GM10248 (cell line): ENCODE data around the gene MICAL3.

Experiments
- CTCF ChIA-PET: fragments of 300-600 bp; sonication (Branson Sonifier 250); formaldehyde crosslinking; extraction: SDS; loops from one replicate; lab custom pipeline; 2021; ENCODE audit warnings: antibody characterized with exemption; lab: Yijun Ruan, JAX
- POLR2A ChIA-PET: fragments of 350-650 bp; sonication (Branson Sonifier 250); formaldehyde crosslinking; extraction: SDS; loops from one replicate; lab custom pipeline; 2020; ENCODE audit warnings: antibody characterized with exemption; lab: Yijun Ruan, JAX
- DNase-seq: peaks from one replicate; pipeline ENCODE4 v3.0.0; 2012; ENCODE audit errors: extremely low spot score
- TF ChIP-seq, protein P1 (sequence below): IDR thresholded peaks from 2 replicates; pipeline ENCODE4 v1.5.1; 2012; ENCODE audit warnings: mild to moderate bottlenecking, low read depth; ENCODE audit errors: extremely low read depth, missing control alignments, control extremely low read depth

MICAL3 gene

DNA sequence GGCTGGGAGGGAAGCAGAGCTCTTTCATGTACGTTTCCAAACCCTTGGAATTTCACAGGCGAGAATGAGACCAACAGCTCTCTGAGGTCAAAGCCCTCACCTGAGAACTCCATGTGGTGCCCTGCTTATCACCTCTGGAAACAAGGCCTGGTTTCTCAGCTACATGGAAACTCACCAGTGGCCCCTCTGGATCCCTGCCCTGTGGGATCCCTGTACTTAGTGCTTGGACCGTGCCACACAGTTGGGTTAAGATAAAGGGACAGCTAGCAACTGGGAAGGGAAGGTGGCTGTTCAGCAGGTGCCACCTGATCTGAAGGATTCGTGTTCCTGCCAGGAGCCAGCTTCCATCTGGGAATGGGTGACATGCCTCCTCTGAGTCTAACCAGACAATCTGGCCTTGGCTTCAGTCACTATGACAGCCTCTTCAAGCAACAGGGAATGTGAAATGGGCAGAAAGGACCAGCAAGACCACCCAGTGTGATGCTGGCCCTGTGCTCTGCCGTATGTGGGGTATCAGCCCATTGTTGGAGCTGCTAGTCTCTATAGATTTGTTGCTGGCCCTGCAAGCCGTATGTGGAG, 195.8 kb downstream of the MICAL3 start:
- ChIA-PET CTCF (interaction anchor here (0.7 to 9.4 kb wide), 14 partner anchors 10 to 247 kb away, joined by 3 to 249 read pairs (median 3); partner anchors contain the start of genes MICAL3 and PEX26), POLR2A (interaction anchor here (0.7 kb wide), 1 partner anchor 275 kb away, joined by 10 read pairs; no protein-coding TSS in a partner anchor)
- TF ChIP-seq, protein P1, sequence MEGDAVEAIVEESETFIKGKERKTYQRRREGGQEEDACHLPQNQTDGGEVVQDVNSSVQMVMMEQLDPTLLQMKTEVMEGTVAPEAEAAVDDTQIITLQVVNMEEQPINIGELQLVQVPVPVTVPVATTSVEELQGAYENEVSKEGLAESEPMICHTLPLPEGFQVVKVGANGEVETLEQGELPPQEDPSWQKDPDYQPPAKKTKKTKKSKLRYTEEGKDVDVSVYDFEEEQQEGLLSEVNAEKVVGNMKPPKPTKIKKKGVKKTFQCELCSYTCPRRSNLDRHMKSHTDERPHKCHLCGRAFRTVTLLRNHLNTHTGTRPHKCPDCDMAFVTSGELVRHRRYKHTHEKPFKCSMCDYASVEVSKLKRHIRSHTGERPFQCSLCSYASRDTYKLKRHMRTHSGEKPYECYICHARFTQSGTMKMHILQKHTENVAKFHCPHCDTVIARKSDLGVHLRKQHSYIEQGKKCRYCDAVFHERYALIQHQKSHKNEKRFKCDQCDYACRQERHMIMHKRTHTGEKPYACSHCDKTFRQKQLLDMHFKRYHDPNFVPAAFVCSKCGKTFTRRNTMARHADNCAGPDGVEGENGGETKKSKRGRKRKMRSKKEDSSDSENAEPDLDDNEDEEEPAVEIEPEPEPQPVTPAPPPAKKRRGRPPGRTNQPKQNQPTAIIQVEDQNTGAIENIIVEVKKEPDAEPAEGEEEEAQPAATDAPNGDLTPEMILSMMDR: no peak
- no peak for DNase-seq

DNA sequence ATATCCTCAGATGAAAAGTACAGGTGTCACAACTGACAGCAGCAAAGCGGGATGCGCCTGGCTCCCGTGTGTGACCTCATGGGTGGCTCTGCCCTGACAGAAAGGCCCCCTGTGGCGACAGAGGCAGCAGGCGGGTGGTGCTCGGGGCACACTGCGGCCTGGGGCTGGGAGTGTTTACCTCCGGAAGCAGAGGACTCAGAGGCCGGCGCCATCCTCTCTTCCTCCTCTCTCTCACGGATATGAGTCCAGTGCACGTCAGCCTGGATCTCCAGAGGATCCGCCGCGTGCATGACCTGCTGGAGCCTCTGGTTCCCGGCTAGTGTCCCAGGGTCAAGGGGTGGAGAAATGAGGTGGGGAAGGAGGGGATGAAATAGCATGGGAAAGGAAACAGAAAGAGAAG, 196.9 kb downstream of the MICAL3 start:
- POLR2A ChIA-PET: no interaction called here
- TF ChIP-seq, protein P1: no peak
- DNase-seq: no peak
- CTCF ChIA-PET: interaction anchor here (1.0 to 9.4 kb wide), 3 partner anchors 65 to 248 kb away, joined by 3 to 249 read pairs (median 30); partner anchors contain the start of gene PEX26

DNA sequence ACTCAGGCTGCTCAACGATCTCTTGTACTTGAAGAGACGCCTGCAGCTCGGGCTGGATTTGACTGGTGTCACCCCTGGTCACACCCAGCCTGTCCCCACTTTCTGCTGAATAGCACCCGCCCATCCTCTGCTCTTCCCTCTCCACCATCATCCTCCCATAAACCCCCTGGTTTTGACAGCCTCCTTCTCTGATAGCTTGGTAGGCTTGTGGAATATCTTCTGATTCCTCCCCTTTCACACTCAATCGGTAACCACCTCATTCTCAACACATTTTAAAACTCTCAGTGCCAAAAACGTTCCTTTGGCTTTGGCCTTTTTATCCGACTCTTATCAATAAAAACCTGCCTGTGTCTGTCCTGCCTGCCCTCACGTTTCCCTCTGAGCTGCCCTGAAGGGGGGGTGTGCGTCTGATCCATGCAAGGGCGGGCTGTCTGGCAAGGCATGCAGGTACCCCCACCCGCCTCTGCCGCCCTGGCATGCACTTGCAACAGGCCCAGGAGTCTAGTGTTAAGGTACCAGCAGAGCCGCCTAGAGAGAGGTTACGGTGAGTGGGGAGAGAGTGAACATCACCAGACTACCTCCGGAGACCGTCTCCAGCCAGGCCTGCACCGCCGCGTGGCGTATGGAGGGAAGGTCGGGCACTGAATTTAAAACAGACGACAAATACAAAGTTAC, 198.3 kb downstream of the MICAL3 start:
- ChIA-PET POLR2A (no interaction called here), CTCF (interaction anchor here (1.0 to 1.2 kb wide), 2 partner anchors 9 to 250 kb away, joined by 3 read pairs; no protein-coding TSS in a partner anchor)
- no peak for DNase-seq
- TF ChIP-seq, protein P1: no peak

DNA sequence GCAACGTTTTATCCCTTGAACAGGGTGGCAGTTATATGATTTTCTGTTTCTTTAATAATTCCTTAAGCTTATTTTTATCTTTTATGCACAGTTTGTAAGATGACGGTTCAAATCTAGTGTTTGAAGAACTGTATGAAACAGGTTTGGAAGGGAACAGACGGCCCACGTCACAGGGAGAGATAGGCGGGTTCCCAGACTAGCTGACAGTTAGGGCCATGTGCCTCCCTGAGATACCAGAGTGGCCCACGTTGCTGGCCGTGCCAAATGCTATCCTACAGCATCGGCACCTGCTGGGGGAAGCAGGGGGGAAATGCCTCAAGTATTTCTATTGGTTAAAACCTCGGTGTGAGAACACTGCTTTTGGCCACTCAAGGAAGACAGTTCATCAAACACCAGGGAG, 199.9 kb downstream of the MICAL3 start:
- ChIA-PET CTCF (interaction anchor here (1.4 kb wide), 1 partner anchor 10 kb away, joined by 3 read pairs; no protein-coding TSS in a partner anchor), POLR2A (interaction anchor here (0.5 kb wide), 1 partner anchor 581 kb away, joined by 3 read pairs; no protein-coding TSS in a partner anchor)
- no peak for DNase-seq
- TF ChIP-seq, protein P1: no peak

DNA sequence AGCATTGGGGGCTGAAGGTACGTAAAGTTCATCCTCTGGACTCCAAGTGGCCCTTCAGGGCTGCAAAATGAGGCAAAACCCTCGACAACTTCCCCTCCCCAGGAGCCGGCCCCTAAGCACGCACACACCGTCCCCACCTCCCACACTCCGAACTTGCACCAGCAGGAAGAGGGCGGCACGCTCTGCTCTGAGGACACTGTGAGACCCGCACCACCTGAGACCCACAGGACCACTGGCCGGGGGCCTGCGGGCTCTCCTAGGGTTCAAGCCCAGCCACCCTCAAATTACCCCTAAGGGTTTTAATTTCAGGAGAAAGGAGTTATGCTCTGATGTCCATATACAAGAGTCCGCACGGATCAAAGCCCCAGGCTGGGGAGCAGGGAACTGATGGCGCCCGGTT, 200.4 kb downstream of the MICAL3 start:
- ChIA-PET POLR2A (no interaction called here), CTCF (interaction anchor here (1.4 kb wide), 1 partner anchor 11 kb away, joined by 3 read pairs; no protein-coding TSS in a partner anchor)
- TF ChIP-seq, protein P1: no peak
- no peak for DNase-seq

DNA sequence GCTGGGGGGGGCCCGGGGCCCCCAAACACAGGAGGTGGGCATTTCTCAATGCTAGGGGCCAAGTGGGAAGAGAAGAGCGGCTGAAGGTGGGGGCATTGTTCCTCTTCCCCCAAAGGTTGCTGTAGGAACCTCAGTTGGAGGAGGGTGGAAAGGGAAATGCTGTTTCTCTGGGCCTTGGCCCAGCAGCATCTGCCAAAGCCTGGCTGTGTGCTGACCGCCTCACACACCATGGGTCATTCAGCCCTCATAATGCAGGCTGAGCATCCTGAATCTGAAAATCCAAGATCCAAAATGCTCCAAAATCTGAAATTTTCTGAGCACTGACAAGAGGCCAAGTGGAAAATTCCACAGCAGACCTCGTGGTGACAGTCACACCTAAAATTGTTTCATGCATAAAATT, 201.1 kb downstream of the MICAL3 start:
- DNase-seq: no peak
- TF ChIP-seq, protein P1: no peak
- ChIA-PET CTCF (interaction anchor here (1.4 kb wide), 1 partner anchor 253 kb away, joined by 5 read pairs; no protein-coding TSS in a partner anchor), POLR2A (no interaction called here)
